Left ventricle myocardium inferior (tissue), 1 donor: ENCODE data around the gene ZNF727. TPM values are rescaled to one million over a fixed set of nuclear protein-coding genes. Genes with fewer than 3 reads are reported as not detected.
"Not testable (repeated sequence)": the region's sequence is repeated elsewhere in the genome, so short reads cannot be mapped to it uniquely, and the experiment has no call there.

Source experiments
- DNase-seq: peaks from one replicate; pipeline ENCODE4 v3.0.0-alpha.2; 2020
- H3K27ac ChIP-seq: fragments of 200-600 bp; replicated peaks from 2 replicates; pipeline ENCODE4 v1.8.0; 2021
- H3K27me3 ChIP-seq: fragments of 200-600 bp; 2 replicates; pipeline ENCODE4 v1.8.0; 2021; ENCODE audit warnings: low read depth
- H3K36me3 ChIP-seq: fragments of 200-600 bp; 2 replicates; pipeline ENCODE4 v1.8.0; 2021
- H3K4me1 ChIP-seq: fragments of 200-600 bp; 2 replicates; pipeline ENCODE4 v1.8.0; 2021
- H3K4me3 ChIP-seq: fragments of 200-600 bp; 2 replicates; pipeline ENCODE4 v1.8.0; 2021; ENCODE audit warnings: mild to moderate bottlenecking, moderate library complexity
- H3K9me3 ChIP-seq: fragments of 200-600 bp; replicated peaks from 2 replicates; pipeline ENCODE4 v1.8.0; 2021
- CTCF ChIP-seq: fragments of 200-600 bp; IDR thresholded peaks from 2 replicates; pipeline ENCODE4 v1.8.0; 2021; ENCODE audit warnings: antibody characterized with exemption, mild to moderate bottlenecking, borderline replicate concordance
- intact Hi-C: fragments of 100-400 bp; cut with micrococcal nuclease; formaldehyde crosslinking; loops from one replicate; pipeline ENCODE4 v1.11.0; 2022
- long read RNA-seq: library from polyadenylated mRNA; unstranded; transcript quantifications from one replicate; pipeline ENCODE4 v2.0.0, GENCODE V29; 2021
- total RNA-seq: library from RNA; stranded (reverse); fragmentation: NEBNext Ultra II Directional; extraction: Animal tissue kit (Norgen Biotek cat#: 25700); gene quantifications from one replicate; pipeline ENCODE4 v1.2.1, GENCODE V29; 2021
- donor health status: DM: no; HTN: yes; CAD: no; lungs with severe emphysema.

Gene ZNF727
- 3.1 TPM for total RNA-seq
- long read RNA-seq, partial matches to known transcripts: 1 of 1 reads
- long read RNA-seq, other reads (novel, unspliced or antisense): 0 of 1 reads

DNA sequence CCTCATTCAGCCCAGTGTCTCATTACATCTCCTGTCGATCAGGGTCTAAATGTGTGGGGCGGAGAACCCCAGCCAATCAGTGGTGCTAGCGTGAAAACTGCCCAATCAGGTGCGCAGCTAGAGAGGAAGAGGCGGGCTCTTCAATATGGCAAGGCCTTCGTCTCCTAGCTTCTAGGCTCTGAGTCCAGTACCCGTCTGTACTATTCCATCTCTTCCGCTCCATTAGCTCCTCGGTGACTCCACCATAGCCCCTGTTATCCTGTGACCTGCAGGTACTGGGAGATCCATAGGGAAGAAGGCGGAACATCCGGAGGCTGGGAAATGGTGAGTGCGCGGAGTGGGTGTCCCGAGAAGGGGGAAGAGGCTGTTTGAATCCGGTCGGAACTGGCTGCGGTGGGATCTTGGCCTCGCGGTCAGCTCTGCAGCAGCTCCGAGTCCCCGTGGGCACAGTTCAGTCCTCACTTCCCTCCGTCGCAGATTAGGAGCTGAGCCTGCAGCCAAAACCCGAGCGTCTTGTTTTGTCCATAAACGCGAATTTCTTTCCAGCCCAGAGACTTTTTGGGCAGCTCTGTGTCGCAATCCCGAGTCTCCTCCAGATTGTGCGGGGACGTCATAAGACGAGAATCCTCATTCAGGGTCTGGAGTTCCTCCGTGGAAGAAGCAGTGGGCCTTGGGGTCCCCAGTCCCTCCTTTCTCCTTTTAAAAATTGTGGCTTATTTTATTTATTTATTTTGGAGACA lies at the start of gene ZNF727:
Gene ZNF727 (plus strand): TSS at position 134 of the 740 bp plus-strand sequence. CDS start 188 bp downstream, at position 322.
- Histone ChIP-seq H3K27me3 (no peaks in the 10 kb centered on the region), H3K4me3 (peak within 1 kb of the TSS; percentile 73), H3K9me3 (peaks cover 9% of the 10 kb centered on the region), H3K4me1 (peaks cover 15% of the 10 kb centered on the region), H3K27ac (peak within 1 kb of the TSS; percentile 87), H3K36me3 (no peaks in the 10 kb centered on the region)
- DNase-seq: peak; percentile 76
- TF ChIP-seq CTCF: no peak
- intact Hi-C loops: no loop called here

GRCh38 chr7:63998549-63998948 lies 46.7 kb upstream of the ZNF727 start, which contains the start of gene ZNF722:
Gene ZNF722 (plus strand): TSS chr7:63998849. CDS start chr7:63998962, 113 bp downstream.
- Histone ChIP-seq H3K27me3 (no peaks in the 10 kb centered on the region), H3K9me3 (peaks cover 93% of the 10 kb centered on the region), H3K27ac (no peak within 1 kb of the TSS), H3K4me3 (no peak within 1 kb of the TSS), H3K4me1 (no peaks in the 10 kb centered on the region), H3K36me3 (no peaks in the 10 kb centered on the region)
- DNase-seq: no peak
- no peak for TF ChIP-seq CTCF
- intact Hi-C loops: no loop called here

DNA sequence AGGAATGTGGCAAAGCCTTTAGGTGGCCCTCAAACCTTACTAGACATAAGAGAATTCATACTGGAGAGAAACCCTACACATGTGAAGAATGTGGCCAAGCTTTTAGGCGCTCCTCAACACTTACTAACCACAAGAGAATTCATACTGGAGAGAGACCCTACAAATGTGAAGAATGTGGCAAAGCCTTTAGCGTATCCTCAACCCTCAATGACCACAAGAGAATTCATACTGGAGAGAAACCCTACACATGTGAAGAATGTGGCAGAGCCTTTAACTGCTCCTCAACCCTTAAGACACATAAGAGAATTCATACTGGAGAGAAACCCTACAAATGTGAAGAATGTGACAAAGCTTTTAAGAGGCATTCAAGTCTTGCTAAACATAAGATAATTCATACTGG lies 29.7 kb upstream of the ZNF727 start:
- H3K36me3 ChIP-seq, DNase-seq, H3K27me3 ChIP-seq, H3K4me3 ChIP-seq, intact Hi-C loops, H3K4me1 ChIP-seq, H3K27ac ChIP-seq: not testable (repeated sequence)
- peaks cover 98% of the 10 kb centered on the region for H3K9me3 ChIP-seq

DNA sequence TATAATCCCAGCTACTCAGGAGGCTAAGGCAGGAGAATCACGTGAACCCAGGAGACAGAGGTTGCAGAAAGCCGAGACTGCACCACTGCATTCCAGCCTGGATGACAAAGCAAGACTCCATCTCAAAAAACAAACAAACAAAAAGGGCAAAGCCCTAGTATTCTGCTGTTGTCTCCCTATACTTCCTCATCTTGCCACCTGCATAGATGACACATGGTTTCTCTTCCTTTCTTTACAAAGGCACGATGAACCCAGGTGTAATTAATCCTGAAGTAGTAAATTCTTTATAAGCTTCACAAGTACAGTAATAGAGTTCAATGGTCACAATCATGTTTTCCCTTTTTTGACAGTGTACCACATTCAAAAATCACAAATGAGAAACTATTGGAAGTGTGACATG lies 9.8 kb upstream of the ZNF727 start:
- no peak overlapping the region for H3K4me3 ChIP-seq
- H3K27ac ChIP-seq: no peak overlapping the region
- intact Hi-C loops: no loop called here
- H3K36me3 ChIP-seq: no peaks in the 10 kb centered on the region
- TF ChIP-seq CTCF: no peak
- H3K9me3 ChIP-seq: peaks cover 95% of the 10 kb centered on the region
- H3K27me3 ChIP-seq: peaks cover 33% of the 10 kb centered on the region
- no peak for DNase-seq
- H3K4me1 ChIP-seq: no peaks in the 10 kb centered on the region

GRCh38 chr7:64037095-64037494 lies 8.1 kb upstream of the ZNF727 start:
- H3K27me3 ChIP-seq: peaks cover 33% of the 10 kb centered on the region
- no peaks in the 10 kb centered on the region for H3K36me3 ChIP-seq
- H3K4me3 ChIP-seq: peak overlapping the region; percentile 15
- peak; percentile 14 for DNase-seq
- H3K4me1 ChIP-seq: no peaks in the 10 kb centered on the region
- no peak for TF ChIP-seq CTCF
- no peak overlapping the region for H3K27ac ChIP-seq
- H3K9me3 ChIP-seq: peaks cover 87% of the 10 kb centered on the region
- intact Hi-C loops: no loop called here

DNA sequence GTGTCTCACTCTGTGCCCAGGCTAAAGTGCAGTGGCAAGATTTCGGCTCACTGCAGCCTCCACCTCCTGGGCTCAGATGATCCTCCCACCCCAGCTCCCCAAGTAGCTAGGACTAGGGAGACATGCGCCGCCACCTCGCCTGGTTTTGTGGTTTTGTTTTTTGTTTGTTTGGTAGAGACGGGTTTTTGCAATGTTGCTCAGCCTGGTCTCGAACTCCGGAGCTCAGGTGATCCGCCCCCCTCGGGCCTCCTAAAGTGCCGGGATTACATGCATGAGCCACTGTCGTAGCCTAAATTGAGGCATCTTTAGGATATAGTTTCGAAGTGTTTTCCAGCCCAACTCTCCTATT lies 781 bp downstream of the ZNF727 start:
- intact Hi-C loops: no loop called here
- peak; percentile 15 for DNase-seq
- TF ChIP-seq CTCF: no peak
- Histone ChIP-seq H3K36me3 (no peaks in the 10 kb centered on the region), H3K4me3 (peak overlapping the region; percentile 73), H3K4me1 (peaks cover 15% of the 10 kb centered on the region), H3K27ac (peak overlapping the region; percentile 87), H3K9me3 (peaks cover 6% of the 10 kb centered on the region), H3K27me3 (no peaks in the 10 kb centered on the region)

- intact Hi-C loops, H3K4me3 ChIP-seq, H3K27ac ChIP-seq, H3K9me3 ChIP-seq, DNase-seq, H3K4me1 ChIP-seq, H3K27me3 ChIP-seq: not testable (repeated sequence)
- peaks cover 97% of the 10 kb centered on the region for H3K36me3 ChIP-seq
Observed at GRCh38 chr7:64077837-64078698, 32.8 kb downstream of the ZNF727 start.
